ENCODE results near the gene IL19.

The IL19 gene

DNA sequence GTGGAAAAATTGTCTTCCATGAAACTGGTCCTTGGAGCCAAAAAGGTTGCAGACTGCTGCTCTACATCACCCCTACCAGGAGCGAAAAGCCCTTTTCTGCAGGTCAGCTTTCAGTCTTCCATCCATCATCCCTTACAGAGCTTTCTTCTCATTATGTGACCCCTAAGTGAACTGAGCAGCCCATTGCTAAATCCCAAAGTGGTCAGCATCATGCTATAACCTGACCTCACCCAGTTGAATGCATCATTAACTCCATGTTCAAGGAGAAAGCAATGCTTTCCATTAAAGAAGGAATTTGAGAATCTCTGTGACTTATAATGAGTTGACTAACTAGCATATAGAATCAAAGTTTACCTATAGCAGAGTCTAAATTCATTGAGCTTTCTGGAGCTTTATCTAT is 116.3 kb downstream of the IL19 start:
- H3K4me3 ChIP-seq (ENCODE audit: low read length), result no peak overlapping the region
- no peak for DNase-seq (ENCODE audit: low read depth)
- TF ChIP-seq, protein P1, sequence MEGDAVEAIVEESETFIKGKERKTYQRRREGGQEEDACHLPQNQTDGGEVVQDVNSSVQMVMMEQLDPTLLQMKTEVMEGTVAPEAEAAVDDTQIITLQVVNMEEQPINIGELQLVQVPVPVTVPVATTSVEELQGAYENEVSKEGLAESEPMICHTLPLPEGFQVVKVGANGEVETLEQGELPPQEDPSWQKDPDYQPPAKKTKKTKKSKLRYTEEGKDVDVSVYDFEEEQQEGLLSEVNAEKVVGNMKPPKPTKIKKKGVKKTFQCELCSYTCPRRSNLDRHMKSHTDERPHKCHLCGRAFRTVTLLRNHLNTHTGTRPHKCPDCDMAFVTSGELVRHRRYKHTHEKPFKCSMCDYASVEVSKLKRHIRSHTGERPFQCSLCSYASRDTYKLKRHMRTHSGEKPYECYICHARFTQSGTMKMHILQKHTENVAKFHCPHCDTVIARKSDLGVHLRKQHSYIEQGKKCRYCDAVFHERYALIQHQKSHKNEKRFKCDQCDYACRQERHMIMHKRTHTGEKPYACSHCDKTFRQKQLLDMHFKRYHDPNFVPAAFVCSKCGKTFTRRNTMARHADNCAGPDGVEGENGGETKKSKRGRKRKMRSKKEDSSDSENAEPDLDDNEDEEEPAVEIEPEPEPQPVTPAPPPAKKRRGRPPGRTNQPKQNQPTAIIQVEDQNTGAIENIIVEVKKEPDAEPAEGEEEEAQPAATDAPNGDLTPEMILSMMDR (conservative IDR thresholded peaks at IDR 0.05; ENCODE audit: low read length), result no peak

DNA sequence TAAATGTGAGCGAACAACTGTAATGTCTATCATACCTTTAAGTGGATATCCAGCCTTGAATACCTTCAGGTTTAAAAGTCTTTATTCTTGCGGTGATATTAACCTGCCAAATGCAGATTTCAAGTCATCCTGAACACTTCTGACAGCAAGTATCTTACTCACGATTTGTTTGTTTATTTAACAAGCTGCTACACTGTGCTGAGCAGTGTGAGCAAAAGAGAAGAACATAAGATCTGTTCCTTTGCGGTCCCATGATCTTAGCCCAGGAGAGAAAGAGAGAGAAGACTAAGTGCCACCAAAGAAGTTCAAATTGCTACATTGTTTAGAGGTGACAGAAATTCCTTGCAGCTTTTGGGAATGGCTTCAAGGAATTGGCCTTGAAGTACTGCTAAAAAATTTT is 117.1 kb downstream of the IL19 start:
- no peak for DNase-seq (ENCODE audit: low read depth)
- TF ChIP-seq, protein P1 (conservative IDR thresholded peaks at IDR 0.05; ENCODE audit: low read length), result no peak
- H3K4me3 ChIP-seq (ENCODE audit: low read length), result no peak overlapping the region

DNA sequence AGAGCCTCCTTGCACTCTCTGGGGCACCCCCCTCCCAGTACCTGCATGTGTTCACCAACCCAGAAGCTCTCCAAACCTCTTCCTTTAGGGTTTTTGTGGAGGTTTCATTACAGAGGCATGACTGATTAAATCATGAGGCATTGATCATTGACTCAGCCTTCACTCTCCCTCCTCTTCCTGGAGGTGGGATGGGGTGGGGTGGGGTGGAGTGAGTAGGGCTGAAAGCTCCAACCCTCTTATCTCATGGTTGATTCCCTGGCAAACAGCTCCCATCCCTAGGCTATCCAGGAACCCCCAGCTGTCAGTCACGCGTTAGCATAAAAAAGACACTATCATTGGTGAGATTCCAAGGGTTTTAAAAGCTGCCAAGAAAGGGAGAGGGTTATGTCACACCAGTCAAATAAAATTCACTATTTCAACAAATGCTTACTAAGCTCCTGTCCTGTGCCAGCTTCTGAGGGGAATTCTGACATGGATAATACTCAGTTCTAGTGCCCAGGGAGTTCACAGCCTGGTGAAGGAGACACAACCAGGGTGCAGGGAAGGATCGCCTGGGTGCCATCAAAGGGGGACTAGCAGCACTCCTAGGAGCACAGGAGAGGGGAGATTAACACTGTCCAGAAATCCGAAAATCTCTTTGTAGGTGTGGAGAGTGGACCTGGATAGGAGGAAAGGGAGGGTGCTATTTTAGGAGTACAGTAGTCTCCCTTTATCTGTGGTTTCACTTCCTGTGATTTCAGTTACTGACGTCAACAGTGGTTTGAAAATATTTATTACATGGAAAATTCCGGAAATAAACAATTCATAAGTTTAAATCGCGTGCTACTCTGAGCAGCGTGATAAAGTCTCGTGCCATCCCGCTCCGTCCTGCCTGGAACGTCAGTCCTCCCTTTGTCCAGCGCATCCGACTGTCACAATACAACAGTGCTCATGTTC is 119.8 kb downstream of the IL19 start:
- TF ChIP-seq, protein P1 (conservative IDR thresholded peaks at IDR 0.05; ENCODE audit: low read length), result no peak
- DNase-seq (ENCODE audit: low read depth), result peak; percentile 67
- no peak overlapping the region for H3K4me3 ChIP-seq (ENCODE audit: low read length)

DNA sequence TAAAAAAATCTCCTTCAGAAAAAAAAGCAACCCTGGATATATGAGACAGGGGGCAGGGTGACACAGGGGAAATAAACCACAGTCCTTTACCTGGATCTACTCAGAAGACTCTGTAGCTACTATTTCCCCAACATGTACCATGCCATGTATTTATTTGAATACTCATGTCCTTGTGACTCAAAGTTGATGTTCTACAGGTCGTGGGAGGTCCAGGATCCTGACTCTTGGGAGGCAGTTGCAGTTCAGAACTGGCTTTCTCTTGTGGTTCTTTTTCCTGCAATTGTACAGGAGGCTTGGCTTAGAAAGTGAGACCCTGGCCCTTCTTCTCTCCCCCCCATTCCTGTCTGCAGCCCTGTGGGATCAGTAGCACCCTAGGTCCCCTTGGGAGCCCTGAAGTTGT is 120.8 kb downstream of the IL19 start:
- TF ChIP-seq, protein P1 (conservative IDR thresholded peaks at IDR 0.05; ENCODE audit: low read length), result no peak
- DNase-seq (ENCODE audit: low read depth), result no peak
- no peak overlapping the region for H3K4me3 ChIP-seq (ENCODE audit: low read length)

Data from AG10803 (cell line).